B cell (primary cell): ENCODE data around the gene CTNNBL1.

ENCODE experiments used
- CTCF ChIP-seq: fragments of 200-600 bp; IDR thresholded peaks from one replicate; pipeline ENCODE4 v1.8.0; 2022; ENCODE audit warnings: antibody characterized with exemption, mild to moderate bottlenecking
- EZH2 ChIP-seq: IDR thresholded peaks from 2 replicates; pipeline ENCODE4 v1.6.1; 2012; ENCODE audit warnings: borderline replicate concordance, low read depth, mild to moderate bottlenecking, moderate library complexity, low read length; ENCODE audit not compliant: insufficient read depth, poor library complexity, severe bottlenecking

GRCh38 chr20:37777012-37777950, 83.5 kb downstream of the CTNNBL1 start:
- TF ChIP-seq EZH2, result no peak
- no peak for TF ChIP-seq CTCF
